Stimulated activated naive CD4-positive, alpha-beta T cell (primary cell): ENCODE measurements around the gene OMP.
A peak's percentile ranks its signal among the peaks of the same experiment; 100 is the strongest.
"Not testable (repeated sequence)": the region's sequence is repeated elsewhere in the genome, so short reads cannot be mapped to it uniquely, and the experiment has no call there.

Source experiments
- DNase-seq, 6 experiments: peaks; one replicate each; lab custom pipeline; 2025; lab: John Stamatoyannopoulos, UW

Gene OMP, protein sequence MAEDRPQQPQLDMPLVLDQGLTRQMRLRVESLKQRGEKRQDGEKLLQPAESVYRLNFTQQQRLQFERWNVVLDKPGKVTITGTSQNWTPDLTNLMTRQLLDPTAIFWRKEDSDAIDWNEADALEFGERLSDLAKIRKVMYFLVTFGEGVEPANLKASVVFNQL

DNA sequence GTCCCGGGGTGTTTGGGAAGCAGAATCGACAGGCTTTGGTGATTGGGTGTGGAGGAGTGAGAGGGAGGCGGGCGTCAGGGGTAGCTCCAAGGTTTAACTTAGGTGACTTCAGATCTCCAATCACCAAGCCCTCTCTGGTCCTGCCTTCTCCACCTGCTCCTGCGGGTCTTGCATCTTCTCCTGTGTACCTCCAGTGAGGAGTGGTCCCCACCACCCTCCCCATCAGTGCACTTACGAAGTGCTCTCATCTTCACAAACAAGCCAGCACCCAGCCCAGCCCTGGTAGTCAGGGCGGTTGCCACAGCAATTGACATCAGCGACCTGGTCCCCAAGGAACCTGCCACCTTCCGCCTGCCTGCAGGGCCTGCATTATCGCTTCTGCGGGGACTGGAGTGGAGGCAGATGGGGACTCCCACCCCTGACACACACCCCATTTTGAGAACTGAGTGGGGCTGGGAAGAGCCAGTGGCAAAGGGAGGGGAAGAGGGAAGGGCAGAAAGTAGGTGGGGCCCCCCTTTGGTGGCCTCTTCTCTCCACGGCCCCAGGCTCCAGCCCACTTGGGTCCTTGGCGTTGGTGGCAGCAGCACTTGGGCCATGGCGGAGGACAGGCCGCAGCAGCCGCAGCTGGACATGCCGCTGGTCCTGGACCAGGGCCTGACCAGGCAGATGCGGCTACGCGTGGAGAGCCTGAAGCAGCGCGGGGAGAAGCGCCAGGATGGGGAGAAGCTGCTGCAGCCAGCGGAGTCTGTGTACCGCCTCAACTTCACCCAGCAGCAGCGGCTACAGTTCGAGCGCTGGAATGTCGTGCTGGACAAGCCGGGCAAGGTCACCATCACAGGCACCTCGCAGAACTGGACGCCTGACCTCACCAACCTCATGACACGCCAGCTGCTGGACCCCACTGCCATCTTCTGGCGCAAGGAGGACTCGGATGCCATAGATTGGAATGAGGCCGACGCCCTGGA, at the start of gene OMP:
Gene OMP (plus strand): TSS at position 595 of the 965 bp plus-strand sequence. CDS start 0 bp downstream, at position 595.
- no peak for DNase-seq

DNA sequence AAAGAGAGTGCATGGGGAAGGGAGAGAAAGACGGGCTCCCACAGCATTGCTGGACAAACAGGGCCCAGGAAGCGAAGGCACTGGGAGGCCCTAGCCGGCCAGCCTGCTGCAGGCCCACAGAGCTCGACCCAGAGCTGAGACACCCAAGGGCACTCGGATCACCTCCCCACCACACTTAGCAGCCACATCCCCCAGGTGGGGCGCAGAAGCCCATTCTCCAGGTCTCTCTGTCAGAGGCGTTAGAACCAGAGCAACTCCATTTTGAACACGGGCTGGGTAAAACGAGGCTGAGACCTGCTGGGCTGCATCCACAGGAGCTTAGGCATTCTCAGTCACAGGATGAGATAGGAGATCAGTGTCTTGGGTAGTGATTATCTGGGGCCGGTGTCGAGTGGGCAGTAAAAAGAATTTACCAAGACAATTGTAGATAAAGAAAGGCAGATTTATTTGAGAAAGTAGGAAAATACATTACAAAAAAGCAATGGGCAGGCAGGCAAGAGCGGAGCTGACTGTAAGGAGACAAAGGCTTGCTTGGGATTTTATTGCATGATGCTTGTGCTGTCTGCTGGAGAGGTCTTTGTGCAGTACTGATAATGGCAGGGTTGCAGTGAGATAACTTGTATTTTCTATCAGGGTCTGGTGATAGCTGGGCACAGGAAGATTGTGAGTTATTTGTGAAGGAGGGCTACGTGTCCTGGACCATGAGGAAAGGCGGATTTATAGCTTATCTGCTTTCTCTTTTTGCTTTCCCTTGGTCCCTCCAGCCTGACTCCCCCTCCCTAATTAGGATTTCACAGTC, 49.2 kb upstream of the OMP start:
- no peak for DNase-seq

DNA sequence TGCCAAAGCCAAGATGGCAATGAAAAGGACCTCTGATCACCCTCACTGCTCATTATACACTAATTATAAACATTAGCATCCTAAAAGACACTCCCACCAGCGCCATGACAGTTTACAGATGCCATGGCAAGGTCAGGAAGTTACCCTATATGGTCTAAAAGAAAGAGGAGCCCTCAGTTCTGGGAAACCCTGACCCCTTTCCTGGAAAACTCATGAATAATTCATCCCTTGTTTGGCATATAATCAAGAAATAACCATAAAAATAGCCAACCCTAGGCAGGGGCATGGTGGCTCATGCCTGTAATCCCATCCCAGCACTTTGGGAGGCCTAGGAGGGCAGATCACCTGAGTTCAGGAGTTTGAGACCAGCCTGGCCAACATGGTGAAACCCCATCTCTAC, 48.6 kb upstream of the OMP start:
- no peak for DNase-seq

DNA sequence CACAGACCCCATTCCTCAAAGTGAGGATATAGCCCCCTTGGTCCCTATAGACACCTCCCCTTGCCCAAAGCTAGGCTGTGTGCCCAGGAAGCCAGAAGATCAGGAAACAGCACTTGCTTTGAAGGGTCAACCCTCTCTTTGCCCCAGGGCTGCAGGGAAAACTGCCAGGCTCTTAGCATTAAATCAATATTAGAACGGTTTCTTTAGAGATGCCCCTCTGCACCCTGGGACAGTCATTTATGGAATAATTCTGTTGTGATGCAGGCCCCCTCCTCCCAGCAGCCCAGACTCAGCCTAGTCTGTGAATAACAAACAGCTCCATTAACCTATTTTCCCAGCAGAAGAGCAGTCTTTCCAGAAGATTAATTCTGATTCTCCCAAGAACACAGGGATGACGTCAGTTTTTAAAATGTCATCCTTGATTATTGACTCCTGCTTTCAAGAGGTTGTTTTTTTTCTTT, 47.5 kb upstream of the OMP start:
- DNase-seq: no peak

DNA sequence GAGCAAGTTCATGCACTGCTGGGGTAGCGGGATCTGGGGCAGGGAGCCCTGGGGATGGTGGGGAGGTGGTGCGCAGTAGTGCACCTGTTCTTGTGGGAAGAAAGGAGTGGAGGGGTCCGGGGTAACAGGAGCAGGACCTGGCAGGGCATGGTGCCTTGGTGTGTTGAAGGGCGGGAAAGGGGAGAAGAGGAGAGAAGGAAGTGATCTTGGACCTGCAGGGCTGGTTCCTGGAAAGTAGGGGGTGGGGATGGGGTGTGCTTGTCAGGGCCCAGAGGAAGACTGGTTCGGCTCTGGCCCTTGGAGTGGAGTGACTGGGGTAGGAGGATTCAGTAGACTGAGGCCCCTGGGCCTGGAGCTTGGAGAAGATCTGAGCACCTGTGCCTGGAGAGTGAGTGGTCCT, 46.7 kb upstream of the OMP start:
- no peak for DNase-seq

DNA sequence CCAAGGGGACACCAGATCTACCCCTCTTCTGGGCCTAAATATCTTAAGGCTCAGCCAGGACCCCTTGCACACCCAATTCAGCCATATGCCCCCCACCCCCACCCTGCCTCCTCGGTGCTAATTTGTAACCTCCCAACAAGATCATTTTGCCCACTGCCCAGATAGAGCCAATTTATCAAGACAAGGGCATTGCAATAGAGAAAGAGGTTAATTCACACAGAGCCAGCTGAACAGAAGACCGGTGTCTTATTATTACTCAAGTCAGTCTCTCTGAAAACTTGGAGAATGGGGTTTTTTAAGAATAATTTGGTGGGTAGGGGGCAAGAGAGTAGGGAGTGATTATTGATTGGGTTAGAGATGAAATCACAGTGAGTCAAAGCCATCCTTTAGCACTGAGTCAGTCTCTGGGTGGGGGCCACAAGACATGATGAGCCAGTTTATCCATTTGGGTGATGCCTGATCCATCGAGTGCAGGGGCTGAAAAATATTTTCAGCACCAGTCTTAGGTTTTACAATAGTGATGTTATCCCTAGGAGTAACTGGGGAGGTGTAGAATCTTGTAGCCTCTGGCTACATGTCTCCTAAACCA, 45.7 kb upstream of the OMP start:
- DNase-seq: no peak

DNA sequence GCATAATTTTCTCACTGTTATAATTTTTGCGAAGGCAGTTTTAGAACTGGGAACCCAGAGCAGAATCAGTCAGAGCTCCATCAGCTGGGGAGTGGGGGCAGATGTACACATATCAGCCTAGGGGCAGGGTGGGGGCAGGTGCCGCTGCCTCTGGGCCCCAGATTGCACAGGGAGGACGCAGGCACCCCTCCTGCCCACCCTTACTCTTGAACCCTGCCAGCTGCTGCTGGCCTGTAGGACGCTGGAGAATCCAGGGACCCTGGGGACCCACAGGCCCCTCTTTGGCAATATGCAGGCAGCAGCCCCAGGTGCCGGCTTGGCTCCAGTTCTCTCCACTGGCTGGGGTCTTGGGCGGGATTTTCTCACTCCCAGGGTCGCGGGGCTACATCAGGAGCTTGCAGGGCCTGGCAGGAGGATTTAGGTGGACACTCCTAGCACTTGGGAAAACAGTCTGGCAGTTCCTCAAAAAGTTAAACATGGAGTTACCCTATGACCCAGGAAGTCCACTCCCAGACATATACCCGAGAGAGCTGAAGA, 44.6 kb upstream of the OMP start:
- DNase-seq: no peak

DNA sequence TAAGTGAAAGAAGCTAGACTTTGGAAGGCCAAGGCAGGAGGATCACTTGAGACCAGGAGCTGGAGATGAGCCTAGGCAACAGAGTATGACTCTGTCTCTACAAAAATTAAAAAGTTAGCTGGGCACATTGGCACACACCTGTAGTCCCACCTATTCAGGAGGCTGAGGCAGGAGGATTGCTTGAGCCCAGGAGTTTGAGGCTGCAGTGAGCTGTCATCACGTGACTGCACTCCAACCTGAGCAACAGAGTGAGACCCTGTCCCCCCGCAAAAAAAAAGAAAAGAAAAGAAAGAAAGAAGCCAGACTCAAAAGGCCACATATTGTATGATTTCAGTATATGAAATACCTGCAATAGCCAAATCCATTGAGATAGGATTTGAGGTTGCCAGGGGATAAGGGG, 43.7 kb upstream of the OMP start:
- DNase-seq: no peak

DNA sequence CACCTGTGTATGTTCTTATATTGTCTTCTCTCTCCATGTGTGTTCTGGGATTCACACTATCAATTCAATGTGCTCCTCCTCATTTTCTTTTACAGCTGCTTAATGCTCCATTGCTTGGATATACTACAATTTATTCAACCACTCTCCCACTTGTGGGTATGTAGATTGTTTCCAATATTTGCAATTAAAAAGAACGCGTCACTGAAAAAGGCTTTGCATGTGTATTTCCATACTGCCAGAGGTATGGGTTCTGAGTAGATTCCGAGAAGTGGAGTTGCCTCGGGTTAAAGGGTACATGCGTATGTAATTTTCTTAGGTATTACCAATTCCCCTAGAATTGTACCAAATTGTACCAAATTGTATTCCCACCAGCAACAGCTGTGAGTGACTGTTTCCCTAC, 42.8 kb upstream of the OMP start:
- no peak for DNase-seq

DNA sequence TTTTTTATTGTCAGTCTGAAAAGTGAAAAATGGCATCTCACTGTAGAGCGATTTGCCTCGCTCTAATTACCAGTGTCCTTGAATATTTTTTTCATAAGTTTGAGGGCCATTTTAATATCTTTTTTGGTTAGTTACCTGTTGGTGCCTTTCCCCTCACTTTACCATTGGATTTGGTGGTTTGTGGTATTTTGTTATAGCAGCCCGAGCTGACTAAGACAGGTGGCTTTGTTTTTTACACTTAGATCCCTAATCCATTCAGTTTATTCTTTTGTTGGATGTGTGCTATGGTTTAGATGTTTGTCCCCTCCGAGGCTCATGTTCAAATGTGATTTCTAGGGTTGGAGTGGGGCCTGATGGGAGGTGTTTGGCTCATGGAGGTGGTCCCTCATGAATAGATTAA, 42.4 kb upstream of the OMP start:
- DNase-seq: no peak

DNA sequence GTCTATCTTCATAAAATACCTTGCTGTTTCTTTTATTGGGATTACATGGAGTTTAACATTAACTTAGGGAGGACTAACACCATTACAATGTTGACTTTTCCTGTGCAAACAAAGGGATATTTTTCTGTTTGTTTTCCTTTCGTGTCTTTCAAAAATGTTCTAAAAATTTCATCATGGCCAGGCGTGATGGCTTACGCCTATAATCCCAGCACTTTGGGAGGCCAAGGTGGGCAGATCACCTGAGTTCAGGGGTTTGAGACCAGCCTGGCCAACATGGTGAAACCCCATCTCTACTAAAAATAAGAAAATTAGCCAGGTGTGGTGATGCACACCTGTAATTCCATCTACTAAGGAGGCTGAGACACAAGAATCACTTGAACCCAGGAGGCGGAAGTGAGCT, 41.4 kb upstream of the OMP start:
- not testable (repeated sequence) for DNase-seq

DNA sequence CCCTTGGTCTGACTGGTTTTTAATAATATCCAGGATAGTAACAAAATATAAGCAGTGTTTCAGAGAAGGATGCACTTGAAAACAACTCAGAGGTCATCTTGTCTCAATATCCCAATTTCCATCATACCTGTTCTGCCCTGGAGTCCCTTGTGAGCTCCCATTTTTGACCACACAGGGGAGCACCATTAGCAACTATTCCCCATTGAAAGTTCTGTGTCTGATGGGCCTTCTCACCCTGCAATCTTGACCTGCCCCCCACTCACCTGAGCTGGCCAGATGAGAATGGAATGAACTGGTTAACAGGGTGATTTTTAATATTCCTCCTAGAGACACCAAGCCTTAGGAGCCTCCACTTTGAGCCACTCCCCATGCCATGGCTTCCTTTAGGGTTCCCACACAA, 39.7 kb upstream of the OMP start:
- DNase-seq: no peak

DNA sequence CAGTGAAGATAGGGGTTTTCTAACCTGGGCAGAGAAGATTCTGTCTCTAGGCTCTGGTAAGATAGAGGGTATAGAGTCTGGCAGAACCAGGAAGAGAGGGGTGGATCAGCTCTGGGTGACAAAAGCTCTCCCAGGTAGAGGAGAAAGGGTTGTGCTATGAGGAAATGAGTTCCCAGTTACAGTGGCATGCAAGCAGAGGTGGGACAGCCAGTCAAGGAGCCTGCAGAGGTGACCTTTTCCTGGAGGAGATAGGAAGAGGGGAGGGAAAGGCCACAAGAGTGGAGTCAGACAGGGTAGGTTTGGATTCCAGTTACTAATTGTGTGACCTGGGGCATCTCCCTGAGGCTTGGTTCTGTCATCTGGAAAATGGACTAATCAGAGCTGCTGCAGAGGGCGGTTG, 39.2 kb upstream of the OMP start:
- DNase-seq: no peak

DNA sequence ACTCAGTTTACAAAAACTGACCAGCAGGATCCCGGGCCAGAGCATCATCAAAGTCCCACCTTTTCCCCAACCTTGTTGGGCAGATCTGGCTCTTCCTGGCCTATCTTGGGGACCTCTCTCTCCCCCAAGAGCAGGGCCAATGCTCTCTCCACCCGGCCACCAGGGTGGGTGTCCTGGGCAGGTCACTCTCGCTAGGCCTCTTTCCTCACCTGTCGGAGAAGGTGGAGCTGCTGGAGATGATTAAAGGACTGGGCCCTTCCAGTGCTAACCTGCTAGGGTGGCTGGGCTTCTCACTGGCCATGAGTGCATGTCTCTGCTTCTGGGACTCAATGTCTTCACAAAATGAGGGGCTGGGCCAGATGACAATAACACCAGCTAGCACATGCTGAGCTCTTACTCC, 38.8 kb upstream of the OMP start:
- DNase-seq: no peak

DNA sequence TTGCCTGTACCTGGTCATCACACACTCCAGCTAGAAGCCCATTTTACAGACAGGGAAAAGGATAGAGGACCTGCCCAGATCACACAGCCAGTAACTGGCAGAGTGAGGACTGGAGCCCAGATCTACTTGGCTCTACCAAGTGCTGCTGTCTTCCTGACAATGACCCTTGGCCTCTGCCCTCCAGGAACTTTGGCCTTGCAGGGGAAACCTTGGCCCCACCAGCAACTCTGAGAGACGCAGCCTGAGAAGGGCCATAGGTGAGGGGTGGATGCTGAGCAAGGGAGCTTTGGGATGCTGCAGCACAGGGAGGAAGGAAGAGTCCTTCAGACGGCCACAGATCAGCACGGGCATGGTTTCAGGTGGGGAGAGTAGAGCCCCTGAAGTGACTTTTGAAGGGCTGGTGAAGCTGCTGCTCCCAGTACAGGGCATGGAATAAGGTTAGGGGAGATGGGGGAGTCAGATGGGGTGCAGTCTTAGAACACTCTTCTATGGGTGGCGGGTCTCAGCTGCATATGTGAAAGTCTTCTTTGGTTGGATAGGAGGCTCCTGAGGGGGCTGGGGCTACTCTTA, 37.9 kb upstream of the OMP start:
- no peak for DNase-seq

DNA sequence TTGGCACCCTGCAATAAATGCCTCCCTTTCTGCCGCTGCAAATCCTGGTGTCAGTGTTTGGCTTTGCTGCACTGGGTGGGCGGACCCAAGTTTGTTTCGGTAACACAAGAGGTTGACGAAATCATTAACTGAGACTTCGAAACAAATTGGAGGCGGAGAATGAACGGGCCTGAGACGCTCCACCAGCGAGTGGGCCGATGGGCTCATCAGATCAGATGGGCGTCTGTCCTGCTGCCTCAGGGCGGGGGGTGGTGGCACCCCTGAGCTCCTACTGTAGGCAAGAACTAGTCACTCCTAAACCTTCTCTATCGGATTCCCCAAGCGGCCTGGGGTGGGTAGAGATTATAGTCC, 36.8 kb upstream of the OMP start:
- DNase-seq: peak in 1 of 6 experiments; percentile 40

DNA sequence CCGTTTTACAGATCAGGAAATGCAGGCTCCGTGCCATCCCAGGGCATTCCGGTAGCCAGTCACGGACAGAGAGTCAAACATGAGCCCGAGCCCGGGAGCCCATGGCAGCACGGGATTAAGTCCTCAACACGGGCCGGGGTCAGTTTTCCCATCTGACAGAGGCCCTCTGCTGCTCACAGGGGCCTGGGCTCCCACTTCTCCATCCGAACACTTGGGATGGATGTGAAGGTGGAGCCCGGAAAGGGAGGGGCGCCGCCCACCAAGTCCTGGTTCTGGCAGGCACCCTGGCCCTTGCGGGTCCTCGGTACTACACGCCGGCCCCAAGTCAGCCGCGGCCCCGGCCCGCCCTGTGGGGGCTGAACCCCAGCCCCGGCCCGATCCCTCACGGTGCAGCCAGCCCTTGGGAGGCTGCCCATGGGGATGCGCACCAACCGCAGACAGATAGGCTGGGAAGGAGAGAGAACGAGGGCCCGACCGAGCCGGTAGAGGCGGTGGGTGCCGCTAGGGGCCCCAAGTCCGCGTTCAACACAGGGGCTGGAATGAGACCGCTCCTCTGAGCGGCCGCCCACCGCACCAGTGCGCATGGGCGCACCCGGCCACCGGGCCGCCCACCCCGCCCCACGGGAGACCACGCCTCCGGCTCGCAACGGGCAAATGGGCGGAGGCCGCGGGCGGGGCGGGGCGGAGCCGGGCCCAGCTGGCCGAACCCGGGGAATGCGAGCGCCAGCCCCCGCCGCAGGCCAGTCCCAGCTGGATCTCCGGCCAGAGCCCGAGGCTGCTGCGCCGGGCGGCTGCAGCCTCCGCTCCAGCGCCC, 36.2 kb upstream of the OMP start, which contains the start of gene CAPN5:
Gene CAPN5 (plus strand): TSS at position 743 of the 814 bp plus-strand sequence. CDS start 17,916 bp downstream, outside the sequence.
- peak; percentile 72 to 86 (median 82) for DNase-seq

DNA sequence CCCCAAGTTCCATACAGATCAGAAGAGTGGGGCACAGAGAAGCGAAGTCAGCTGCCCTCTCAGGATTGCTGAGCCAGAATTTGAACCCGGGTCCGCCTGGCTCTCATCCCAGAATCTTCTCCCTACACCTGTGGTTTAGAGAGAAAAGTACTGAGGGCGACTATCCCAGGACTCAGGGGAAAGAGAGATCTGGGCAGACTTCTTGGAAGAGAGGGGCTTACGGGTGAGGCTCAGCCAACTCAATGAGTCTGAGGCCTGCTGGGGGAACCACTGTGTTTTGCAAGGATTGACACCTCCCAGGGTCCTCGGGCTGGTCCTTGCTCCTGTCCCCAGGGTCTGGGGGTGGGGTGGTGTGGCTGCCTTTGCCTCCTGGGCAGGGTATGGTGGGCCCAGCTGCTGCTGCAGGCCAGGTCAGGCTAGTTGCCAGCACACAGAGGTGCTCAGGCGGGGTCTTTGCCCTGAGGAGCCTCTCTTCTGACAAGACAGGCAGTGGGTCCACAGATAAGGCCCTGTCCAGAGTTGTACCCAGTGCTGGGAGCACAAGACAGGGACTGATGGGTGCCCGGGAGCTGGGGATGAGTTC, 34.7 kb upstream of the OMP start:
- DNase-seq: no peak

DNA sequence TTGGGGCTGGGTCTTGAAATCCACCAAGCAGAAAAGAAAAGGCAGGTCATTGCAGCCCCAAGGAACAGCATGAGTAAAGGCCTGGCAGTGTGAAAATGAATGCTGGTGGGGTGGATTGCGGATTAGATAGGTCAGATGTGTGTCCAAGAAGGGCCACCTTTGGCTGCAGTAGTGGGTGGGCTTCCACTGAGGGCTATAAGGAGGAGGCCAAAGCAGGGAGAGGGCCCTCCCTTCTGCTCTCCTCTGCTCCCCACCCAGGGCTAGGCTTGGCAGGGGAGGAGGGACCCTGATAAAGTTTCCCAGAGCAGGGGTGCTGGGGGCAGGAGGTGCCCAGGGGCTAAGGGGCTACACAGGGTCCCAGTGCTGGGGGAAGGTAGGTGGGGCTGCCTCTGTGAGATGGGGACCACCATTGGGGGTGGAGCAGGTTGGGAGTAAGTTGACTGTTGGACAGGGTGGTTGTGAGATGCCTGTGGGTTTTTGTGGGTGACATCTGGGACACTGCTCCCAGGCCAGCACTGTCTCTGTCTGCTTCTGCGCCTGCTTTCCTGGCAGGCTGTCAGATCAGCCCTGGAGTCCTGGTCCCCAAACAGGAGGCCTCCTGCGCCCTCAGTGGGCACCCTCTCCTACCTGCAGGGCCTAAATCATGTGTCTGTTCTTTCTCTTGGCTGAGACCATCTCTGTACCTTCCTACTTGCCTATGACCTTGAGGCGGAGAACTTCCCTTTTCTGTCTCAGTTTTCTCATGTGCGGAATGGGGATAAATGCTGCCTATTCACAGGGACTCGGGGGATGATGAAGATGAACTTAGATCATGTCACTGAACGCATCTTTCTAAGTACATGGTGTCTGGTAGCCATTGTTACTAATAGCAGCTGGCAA, 33.9 kb upstream of the OMP start:
- no peak for DNase-seq
